Epithelial cell of proximal tubule (primary cell): Measurements from ENCODE around the gene SLF1. TPM values are rescaled to one million over a fixed set of nuclear protein-coding genes. Genes with fewer than 3 reads are reported as not detected.

Experiments
- DNase-seq: peaks from one replicate; pipeline ENCODE4 v3.0.0-alpha.2; 2011; ENCODE audit warnings: low read depth
- H3K4me3 ChIP-seq: 2 replicates; pipeline ENCODE4 v1.5.1; 2011; ENCODE audit warnings: low read depth, mild to moderate bottlenecking, low read length
- total RNA-seq: library from RNA; depleted of rRNA; stranded (reverse); fragments of >200 nt; gene quantifications from 2 replicates; pipeline ENCODE4 v1.2.3, GENCODE V29; 2015
- TF ChIP-seq, protein P1 (sequence below): conservative IDR thresholded peaks from 2 replicates; pipeline ENCODE4 v1.5.1; 2012; ENCODE audit warnings: low read depth, mild to moderate bottlenecking, low read length

Gene SLF1
- total RNA-seq, 1 donor from 2014 or later: 8.9 TPM

DNA sequence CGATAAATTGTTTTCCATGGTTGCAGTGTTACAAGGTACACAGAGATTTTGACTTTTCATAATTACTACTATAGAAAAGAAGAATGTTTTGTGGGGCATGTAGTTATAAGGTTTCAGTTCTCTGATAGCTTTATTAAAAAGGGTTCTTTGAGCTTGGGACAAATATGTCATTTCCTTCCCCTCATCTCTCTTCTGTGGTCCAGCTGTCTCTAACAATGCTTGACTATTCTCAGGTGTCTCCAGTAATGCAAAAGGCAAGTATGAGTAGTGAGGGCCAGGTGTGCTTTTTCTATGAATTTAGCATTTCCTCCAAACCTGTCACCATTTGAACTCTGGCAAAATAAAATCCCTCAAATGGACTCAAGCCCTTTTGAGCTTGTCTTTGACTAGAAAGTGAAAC, 84.3 kb downstream of the SLF1 start:
- TF ChIP-seq, protein P1, sequence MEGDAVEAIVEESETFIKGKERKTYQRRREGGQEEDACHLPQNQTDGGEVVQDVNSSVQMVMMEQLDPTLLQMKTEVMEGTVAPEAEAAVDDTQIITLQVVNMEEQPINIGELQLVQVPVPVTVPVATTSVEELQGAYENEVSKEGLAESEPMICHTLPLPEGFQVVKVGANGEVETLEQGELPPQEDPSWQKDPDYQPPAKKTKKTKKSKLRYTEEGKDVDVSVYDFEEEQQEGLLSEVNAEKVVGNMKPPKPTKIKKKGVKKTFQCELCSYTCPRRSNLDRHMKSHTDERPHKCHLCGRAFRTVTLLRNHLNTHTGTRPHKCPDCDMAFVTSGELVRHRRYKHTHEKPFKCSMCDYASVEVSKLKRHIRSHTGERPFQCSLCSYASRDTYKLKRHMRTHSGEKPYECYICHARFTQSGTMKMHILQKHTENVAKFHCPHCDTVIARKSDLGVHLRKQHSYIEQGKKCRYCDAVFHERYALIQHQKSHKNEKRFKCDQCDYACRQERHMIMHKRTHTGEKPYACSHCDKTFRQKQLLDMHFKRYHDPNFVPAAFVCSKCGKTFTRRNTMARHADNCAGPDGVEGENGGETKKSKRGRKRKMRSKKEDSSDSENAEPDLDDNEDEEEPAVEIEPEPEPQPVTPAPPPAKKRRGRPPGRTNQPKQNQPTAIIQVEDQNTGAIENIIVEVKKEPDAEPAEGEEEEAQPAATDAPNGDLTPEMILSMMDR: no peak
- DNase-seq: no peak
- no peak overlapping the region for H3K4me3 ChIP-seq

DNA sequence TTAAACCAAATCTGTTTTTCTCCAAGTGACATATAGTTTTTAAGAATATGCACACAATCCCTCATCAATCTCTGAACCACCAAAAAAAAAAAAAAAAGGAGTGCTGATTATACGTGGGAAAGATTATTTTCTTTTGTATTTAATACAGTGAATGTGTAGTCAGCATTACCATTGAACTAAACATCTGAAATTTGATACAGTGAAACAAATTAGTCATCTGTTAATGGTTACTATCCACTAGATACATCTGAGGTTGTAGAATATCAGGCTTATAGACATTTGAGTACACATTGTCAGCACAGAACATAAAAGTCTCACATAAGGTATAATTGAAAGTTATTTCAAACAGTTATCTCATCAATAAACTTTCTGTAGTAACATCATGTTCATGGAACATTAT, 87.0 kb downstream of the SLF1 start:
- TF ChIP-seq, protein P1: no peak
- H3K4me3 ChIP-seq: no peak overlapping the region
- DNase-seq: no peak

DNA sequence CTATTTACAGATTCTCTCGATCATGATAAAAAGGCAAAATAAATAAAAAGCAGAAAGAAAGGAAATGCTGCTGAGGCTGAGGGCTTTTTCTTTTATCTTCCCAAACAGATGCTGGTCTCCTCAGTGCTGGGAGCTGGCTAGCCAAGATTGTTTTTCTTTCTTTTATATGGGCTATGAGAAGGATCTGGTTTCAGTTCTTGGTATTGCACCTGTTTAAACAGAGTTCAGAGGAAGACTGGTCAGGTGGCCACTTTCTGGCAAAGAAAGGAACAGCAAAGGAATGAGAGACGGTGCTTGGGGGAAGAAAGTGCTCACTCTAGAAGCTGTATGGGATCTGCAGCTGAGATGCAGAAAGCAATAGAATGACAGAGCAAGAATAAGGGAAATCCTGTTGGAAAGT, 88.9 kb downstream of the SLF1 start:
- DNase-seq: no peak
- no peak overlapping the region for H3K4me3 ChIP-seq
- TF ChIP-seq, protein P1: no peak

DNA sequence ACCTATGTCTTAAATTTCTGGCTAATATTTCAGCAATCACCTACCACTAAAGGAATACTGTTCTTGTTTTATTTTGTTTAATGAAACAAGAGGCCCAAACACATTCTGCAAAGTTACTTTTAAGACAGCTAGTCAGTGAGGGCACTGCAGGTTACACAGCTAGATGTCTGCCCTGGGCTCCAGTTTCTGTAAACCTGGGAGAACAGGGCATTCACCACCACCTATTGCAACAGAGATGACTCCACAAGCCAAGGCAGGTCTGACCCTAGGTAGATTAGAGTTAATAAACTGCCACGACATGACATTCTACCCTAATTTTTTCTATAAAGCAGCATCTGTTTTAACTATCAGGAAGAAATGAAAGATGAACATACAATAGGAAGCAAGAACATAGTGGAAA, 90.8 kb downstream of the SLF1 start:
- no peak overlapping the region for H3K4me3 ChIP-seq
- TF ChIP-seq, protein P1: no peak
- DNase-seq: no peak

DNA sequence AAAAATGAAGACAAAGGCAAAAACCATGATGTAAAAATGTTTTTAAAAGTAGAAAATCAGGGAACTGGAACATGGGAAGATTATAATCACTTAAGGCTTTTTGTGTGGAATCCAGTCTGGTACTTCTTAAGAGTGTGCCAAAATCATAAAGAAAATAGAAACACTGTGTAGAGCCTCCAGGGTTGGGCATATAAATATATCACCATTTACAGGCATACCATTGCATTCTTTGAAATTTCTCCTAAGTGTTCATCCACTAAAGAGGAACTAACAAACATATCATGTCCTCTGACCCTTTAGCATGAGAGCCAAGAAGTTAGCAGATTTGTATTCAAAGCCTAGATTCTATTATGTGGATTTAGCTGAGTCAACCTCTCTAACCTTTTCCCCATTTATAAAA, 93.3 kb downstream of the SLF1 start:
- H3K4me3 ChIP-seq: no peak overlapping the region
- DNase-seq: no peak
- TF ChIP-seq, protein P1: no peak

DNA sequence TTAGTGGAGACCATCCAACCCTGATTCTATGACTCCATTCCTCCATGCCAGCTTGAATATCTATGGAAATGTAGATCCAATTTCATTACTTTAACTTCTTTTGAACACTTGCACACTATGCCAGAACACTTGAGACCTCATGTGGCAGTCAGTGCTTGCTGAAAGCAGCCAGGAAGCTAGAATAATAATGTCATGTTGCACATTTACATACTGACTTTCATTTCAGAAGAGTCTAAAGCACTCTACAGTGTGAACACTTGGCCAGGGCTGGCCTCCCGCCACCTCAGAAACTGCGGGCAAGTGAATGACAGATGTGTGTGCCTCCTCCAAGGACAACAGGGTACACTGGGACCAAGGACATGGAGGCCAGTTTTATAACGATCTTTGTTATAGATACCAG, 97.3 kb downstream of the SLF1 start:
- H3K4me3 ChIP-seq: no peak overlapping the region
- DNase-seq: no peak
- TF ChIP-seq, protein P1: no peak

DNA sequence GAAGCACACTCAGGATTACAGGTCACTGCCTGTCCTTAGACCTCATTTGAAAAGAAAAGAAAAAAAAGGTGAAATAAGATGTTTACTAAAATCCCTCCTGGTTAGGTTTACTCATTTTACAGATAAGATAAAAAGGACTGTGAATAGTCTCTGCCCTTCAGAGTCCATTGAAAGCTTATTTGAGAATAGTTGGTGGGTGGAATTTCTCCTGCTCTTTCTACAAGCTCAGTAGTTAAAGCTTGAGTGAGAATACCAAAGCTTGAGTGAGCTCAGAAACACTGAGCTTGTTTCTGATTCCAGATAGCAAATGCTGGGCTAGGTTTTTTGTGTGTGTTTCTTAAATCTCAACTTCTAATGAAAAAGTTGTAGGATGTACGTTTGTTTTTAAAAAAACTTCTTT, 106.7 kb downstream of the SLF1 start:
- DNase-seq: no peak
- TF ChIP-seq, protein P1: no peak
- no peak overlapping the region for H3K4me3 ChIP-seq
